Activated B cell treated with CpG ODN at 0.5 μM for 24 hours (primary cell): ENCODE data around the gene ATP11B. TPM values are rescaled to one million over a fixed set of nuclear protein-coding genes. Genes with fewer than 3 reads are reported as not detected.

Experiments
- ATAC-seq: fragments of 200-7000 bp; cut with Tn5 transposase; one replicate; pipeline ENCODE4 v1.10.0; 2021; ENCODE audit warnings: low read depth, mild to moderate bottlenecking, moderate library complexity
- CTCF ChIA-PET: fragments of 350-600 bp; sonication (Branson Sonifier 250); formaldehyde crosslinking; loops from one replicate; lab custom pipeline; 2021; ENCODE audit warnings: antibody characterized with exemption; lab: Charles Lee
- POLR2A ChIA-PET: fragments of 350-600 bp; sonication (Branson Sonifier 250); formaldehyde crosslinking; loops from one replicate; lab custom pipeline; 2021; ENCODE audit warnings: antibody characterized with exemption; lab: Charles Lee
- DNase-seq: peaks from one replicate; pipeline ENCODE4 v3.0.0; 2022
- H3K27ac Mint-ChIP-seq: one replicate; pipeline ENCODE4 v1.8.0; 2020; ENCODE audit warnings: mixed read lengths
- H3K27me3 Mint-ChIP-seq: one replicate; pipeline ENCODE4 v1.8.0; 2021; ENCODE audit warnings: mixed read lengths
- H3K36me3 Mint-ChIP-seq: one replicate; pipeline ENCODE4 v1.8.0; 2021; ENCODE audit warnings: low read depth, mixed read lengths
- H3K4me1 Mint-ChIP-seq: one replicate; pipeline ENCODE4 v1.8.0; 2021; ENCODE audit warnings: mixed read lengths
- H3K4me3 Mint-ChIP-seq: one replicate; pipeline ENCODE4 v1.8.0; 2020; ENCODE audit warnings: mild to moderate bottlenecking, mixed read lengths
- H3K9me3 Mint-ChIP-seq: one replicate; pipeline ENCODE4 v1.8.0; 2020; ENCODE audit warnings: mixed read lengths
- CTCF ChIP-seq: fragments of 200-600 bp; IDR thresholded peaks from one replicate; pipeline ENCODE4 v1.8.0; 2022; ENCODE audit warnings: antibody characterized with exemption, mild to moderate bottlenecking
- intact Hi-C: fragments of 100-400 bp; cut with micrococcal nuclease; formaldehyde crosslinking; loops from one replicate; pipeline ENCODE4 v1.15.1; 2024
- total RNA-seq: library from RNA; stranded (reverse); gene quantifications from 2 replicates; pipeline ENCODE4 v1.2.3, GENCODE V29; 2022

The ATP11B gene
- total RNA-seq: 87.4 and 93.3 TPM in 2 replicates

- Mint-ChIP-seq H3K9me3 (no peaks in the 10 kb centered on the region), H3K4me1 (peaks cover 37% of the 10 kb centered on the region), H3K4me3 (peak within 1 kb of the TSS; percentile 99), H3K27ac (peak within 1 kb of the TSS; percentile 99), H3K27me3 (no peaks in the 10 kb centered on the region), H3K36me3 (peaks cover 16% of the 10 kb centered on the region)
- TF ChIP-seq CTCF: no peak
- intact Hi-C loops: loop anchor here (1.0 to 5.0 kb wide), 4 partner anchors 63 to 1881 kb away; partner anchors contain the start of genes DCUN1D1, FXR1 and MCCC1
- ChIA-PET POLR2A (interaction anchor here (0.6 to 2.2 kb wide), 9 partner anchors 15 to 635 kb away, joined by 3 to 13 read pairs (median 4); no protein-coding TSS in a partner anchor), CTCF (interaction anchor here (3.5 kb wide), 1 partner anchor 78 kb away, joined by 25 read pairs; no protein-coding TSS in a partner anchor)
- ATAC-seq (peak; percentile 75), DNase-seq (peak; percentile 84)
These were observed at the start of gene ATP11B for GRCh38 chr3:182792901-182793662. ATP11B (plus strand) TSS chr3:182793504; CDS start chr3:182793760, 256 bp downstream.

GRCh38 chr3:182746959-182747358, 46.3 kb upstream of the ATP11B start:
- Mint-ChIP-seq H3K36me3 (no peaks in the 10 kb centered on the region), H3K4me3 (no peak overlapping the region), H3K9me3 (peaks cover 3% of the 10 kb centered on the region), H3K27ac (no peak overlapping the region), H3K27me3 (no peaks in the 10 kb centered on the region), H3K4me1 (no peaks in the 10 kb centered on the region)
- no peak for ATAC-seq
- no peak for TF ChIP-seq CTCF
- intact Hi-C loops: no loop called here
- DNase-seq: no peak
- ChIA-PET CTCF (interaction anchor here (1.2 kb wide), 1 partner anchor 14 kb away, joined by 3 read pairs; no protein-coding TSS in a partner anchor), POLR2A (no interaction called here)

GRCh38 chr3:182755308-182755707, 38.0 kb upstream of the ATP11B start:
- no peaks in the 10 kb centered on the region for H3K36me3 Mint-ChIP-seq
- DNase-seq (no peak), ATAC-seq (no peak)
- no peaks in the 10 kb centered on the region for H3K4me1 Mint-ChIP-seq
- peaks cover 12% of the 10 kb centered on the region for H3K27me3 Mint-ChIP-seq
- no peak overlapping the region for H3K4me3 Mint-ChIP-seq
- CTCF ChIA-PET: no interaction called here
- no peak overlapping the region for H3K27ac Mint-ChIP-seq
- POLR2A ChIA-PET: no interaction called here
- no peak for TF ChIP-seq CTCF
- intact Hi-C loops: no loop called here
- H3K9me3 Mint-ChIP-seq: peaks cover 5% of the 10 kb centered on the region

GRCh38 chr3:182755712-182756111, 37.6 kb upstream of the ATP11B start:
- intact Hi-C loops: no loop called here
- peaks cover 12% of the 10 kb centered on the region for H3K27me3 Mint-ChIP-seq
- DNase-seq: no peak
- no peak for ATAC-seq
- H3K4me3 Mint-ChIP-seq: no peak overlapping the region
- ChIA-PET POLR2A (no interaction called here), CTCF (no interaction called here)
- TF ChIP-seq CTCF: no peak
- peaks cover 5% of the 10 kb centered on the region for H3K9me3 Mint-ChIP-seq
- no peak overlapping the region for H3K27ac Mint-ChIP-seq
- H3K36me3 Mint-ChIP-seq: no peaks in the 10 kb centered on the region
- H3K4me1 Mint-ChIP-seq: no peaks in the 10 kb centered on the region

- Mint-ChIP-seq H3K4me3 (no peak overlapping the region), H3K36me3 (no peaks in the 10 kb centered on the region), H3K27ac (no peak overlapping the region), H3K4me1 (no peaks in the 10 kb centered on the region), H3K9me3 (no peaks in the 10 kb centered on the region), H3K27me3 (peaks cover 15% of the 10 kb centered on the region)
- CTCF ChIA-PET: no interaction called here
- POLR2A ChIA-PET: no interaction called here
- DNase-seq (no peak), ATAC-seq (no peak)
- TF ChIP-seq CTCF: no peak
- intact Hi-C loops: no loop called here
These were observed 32.6 kb upstream of the ATP11B start for GRCh38 chr3:182760576-182761164.
